Heart left ventricle (tissue), 16 donors: ENCODE data around the gene BEND6. TPM values are rescaled to one million over a fixed set of nuclear protein-coding genes. Genes with fewer than 3 reads are reported as not detected.

Source experiments
- ATAC-seq, 4 donors: fragments of 200-7000 bp; cut with Tn5 transposase; one replicate each; pipeline ENCODE4 v1.9.1; 2020 to 2022; ENCODE audit warnings: moderate library complexity in 4 of 4, mild to moderate bottlenecking in 3 of 4, moderate number of reproducible peaks in 1 of 4
- DNase-seq, 5 donors: peaks; one replicate each; pipeline ENCODE4 v3.0.0-alpha.2; 2020
- H3K27ac ChIP-seq, 12 donors: fragments of 200-600 bp; sonication (generic) in 4 of 12; one replicate each; pipeline versions ENCODE4 v1.5.0 to v1.8.0; 2016 to 2022; ENCODE audit warnings: mild to moderate bottlenecking in 2 of 12
- H3K27me3 ChIP-seq, 9 donors: fragments of 200-600 bp; sonication (generic) in 2 of 9; one replicate each; pipeline versions ENCODE4 v1.5.1 to v1.8.0; 2016 to 2022; ENCODE audit warnings: mild to moderate bottlenecking in 3 of 9
- H3K36me3 ChIP-seq, 9 donors: fragments of 200-600 bp; sonication (generic) in 2 of 9; one replicate each; pipeline versions ENCODE4 v1.5.0 to v1.8.0; 2018 to 2022; ENCODE audit warnings: mild to moderate bottlenecking in 2 of 9
- H3K4me1 ChIP-seq, 12 donors: fragments of 200-600 bp; sonication (generic) in 4 of 12; one replicate each; pipeline versions ENCODE4 v1.5.0 to v1.8.0; 2016 to 2022; ENCODE audit warnings: mild to moderate bottlenecking in 3 of 12
- H3K4me3 ChIP-seq, 12 donors: fragments of 200-600 bp; sonication (generic) in 4 of 12; one replicate each; pipeline versions ENCODE4 v1.5.0 to v1.8.0; 2017 to 2022; ENCODE audit warnings: mild to moderate bottlenecking in 9 of 12, moderate library complexity in 4 of 12
- H3K9me3 ChIP-seq, 12 donors: fragments of 200-600 bp; sonication (generic) in 4 of 12; one replicate each; pipeline versions ENCODE4 v1.5.0 to v1.8.0; 2016 to 2022; ENCODE audit warnings: mild to moderate bottlenecking in 1 of 12
- POLR2A ChIP-seq, 2 donors: fragments of 450-650 bp; IDR thresholded peaks; one replicate each; pipeline ENCODE4 v1.6.1; 2017; ENCODE audit warnings: antibody characterized with exemption in 2 of 2, mild to moderate bottlenecking in 2 of 2, moderate library complexity in 2 of 2
- WGBS, 4 donors: extraction: QIAGEN DNeasy Blood & Tissue Kit in 2 of 4; methylation state at CpG; one replicate each; pipeline versions ENCODE4 v1.1.5 to v1.1.7; 2013 to 2018; 5-methylcytosine and 5-hydroxymethylcytosine counted together
- intact Hi-C, 10 donors: fragments of 100-400 bp; cut with DNase I; formaldehyde crosslinking; loops; one replicate each; pipeline versions ENCODE4 v1.11.1 to v1.14.2; 2022
- long read RNA-seq, 3 donors: library from polyadenylated mRNA; unstranded; transcript quantifications; one replicate each; pipeline ENCODE4 v2.0.0, GENCODE V29; 2020 to 2021
- polyA plus RNA-seq, 2 donors: library from polyadenylated mRNA; stranded (reverse); fragments of 200-250 nt; gene quantifications; one replicate each; pipeline ENCODE4 v1.2.3, GENCODE V29; 2013
- total RNA-seq, 9 donors: library from RNA; depleted of rRNA in 2 of 9; stranded (reverse); fragments of >200 nt in 2 of 9; fragmentation: NEBNext Ultra II Directional in 3 of 9; extraction: Animal tissue kit (Norgen Biotek cat#: 25700) in 3 of 9; gene quantifications; one replicate each; pipeline versions ENCODE4 v1.1.0 to v1.2.4, GENCODE V29; 2016 to 2023
- TF ChIP-seq, protein P1 (sequence below), 12 donors: fragments of 200-600 bp; sonication (generic) in 4 of 12; IDR thresholded peaks; one replicate each; pipeline versions ENCODE4 v1.5.0 to v1.8.0; 2018 to 2022; ENCODE audit warnings: antibody characterized with exemption in 12 of 12, mild to moderate bottlenecking in 5 of 12
- donor health status: ischemic (EF 13 %, LVEDD 7.1; RV severe dilation, severe dysfunction).
- donor health status: healthy with polysubstance abuse.
- donor health status: DM: no; HTN: yes; CAD: no.
- donor health status: DM: no; HTN: no; CAD: no.
- donor health status: ischemic (EF 25% LVEDD 6.9; RV normal size, moderate dysfunction).
- donor health status: ischemic (EF 25% LVEDD 5.7; RV mildly dilated, moderate dysfunction).
- donor health status: healthy.
- donor health status: DM: yes; HTN: yes; CAD: no.
- donor health status: ischemic (EF 35%, LVEDD 5.7; RV mildly dilated, moderate dysfunction).
- donor health status: nonischemic (EF 11% LVEDD 7.7; RV severe dilation, severe dysfunction).
- donor health status: DM: yes; HTN: yes; CAD: no.
- donor health status: PGD.
- donor health status: ischemic (EF 29% LVEDD 5.4; RV normal size, mild dysfunction).
- donor health status: nonischemic (EF 23%, LVEDD 6.1; RV moderate dilation, normal function).

Gene BEND6, protein sequence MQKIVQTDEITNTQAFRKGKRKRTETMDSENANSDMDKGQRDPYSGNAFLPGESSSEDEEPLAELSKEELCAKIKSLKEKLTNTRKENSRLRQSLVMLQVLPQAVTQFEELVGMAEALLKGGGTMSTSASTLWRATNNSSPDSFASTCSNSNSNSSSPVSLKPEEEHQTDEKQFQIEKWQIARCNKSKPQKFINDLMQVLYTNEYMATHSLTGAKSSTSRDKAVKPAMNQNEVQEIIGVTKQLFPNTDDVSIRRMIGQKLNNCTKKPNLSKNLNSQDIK
- total RNA-seq (1 to 10 TPM in 3 of 9 donors, under 1 TPM in 5, not detected in 1; 0.25 to 2.2 (median 0.53) TPM), polyA plus RNA-seq (under 1 TPM; 0.14 to 0.19 TPM)
- long read RNA-seq, donor 1, partial matches to known transcripts = 0 of 1 reads
- long read RNA-seq, donor 1, other reads (novel, unspliced or antisense) = 0 of 1 reads
- long read RNA-seq, donor 2 = 0 reads
- long read RNA-seq, donor 3, partial matches to known transcripts = 0 of 2 reads
- long read RNA-seq, donor 3, other reads (novel, unspliced or antisense) = 0 of 2 reads

GRCh38 chr6:56954403-56955170 lies at the start of gene BEND6:
Gene BEND6 (plus strand): TSS chr6:56955107. CDS start chr6:56981811, 26,704 bp downstream.
- 0 to 1% (median 1%) methylated on average over 8 to 107 of the region's 107 CpGs for WGBS, 4 donors
- H3K36me3 ChIP-seq = no peaks in the 10 kb centered on the region
- peaks cover 0 to 22% (median 7%) of the 10 kb centered on the region in 12 donors for H3K4me1 ChIP-seq
- peak in 3 of 4 donors; percentile 62 to 82 (median 77) for ATAC-seq
- H3K27me3 ChIP-seq = peaks cover 0 to 36% (median 0%) of the 10 kb centered on the region in 9 donors
- intact Hi-C loops = loop anchor here in 5 of 10 donors (2.0 to 10.0 kb wide), 8 partner anchors 37 to 363 kb away; partner anchors contain the start of gene PRIM2 (in 2 of the 5)
- DNase-seq = peak in 4 of 5 donors; percentile 42 to 77 (median 50)
- TF ChIP-seq POLR2A (IDR thresholded peaks at IDR 0.05) = no peak
- TF ChIP-seq, protein P1, sequence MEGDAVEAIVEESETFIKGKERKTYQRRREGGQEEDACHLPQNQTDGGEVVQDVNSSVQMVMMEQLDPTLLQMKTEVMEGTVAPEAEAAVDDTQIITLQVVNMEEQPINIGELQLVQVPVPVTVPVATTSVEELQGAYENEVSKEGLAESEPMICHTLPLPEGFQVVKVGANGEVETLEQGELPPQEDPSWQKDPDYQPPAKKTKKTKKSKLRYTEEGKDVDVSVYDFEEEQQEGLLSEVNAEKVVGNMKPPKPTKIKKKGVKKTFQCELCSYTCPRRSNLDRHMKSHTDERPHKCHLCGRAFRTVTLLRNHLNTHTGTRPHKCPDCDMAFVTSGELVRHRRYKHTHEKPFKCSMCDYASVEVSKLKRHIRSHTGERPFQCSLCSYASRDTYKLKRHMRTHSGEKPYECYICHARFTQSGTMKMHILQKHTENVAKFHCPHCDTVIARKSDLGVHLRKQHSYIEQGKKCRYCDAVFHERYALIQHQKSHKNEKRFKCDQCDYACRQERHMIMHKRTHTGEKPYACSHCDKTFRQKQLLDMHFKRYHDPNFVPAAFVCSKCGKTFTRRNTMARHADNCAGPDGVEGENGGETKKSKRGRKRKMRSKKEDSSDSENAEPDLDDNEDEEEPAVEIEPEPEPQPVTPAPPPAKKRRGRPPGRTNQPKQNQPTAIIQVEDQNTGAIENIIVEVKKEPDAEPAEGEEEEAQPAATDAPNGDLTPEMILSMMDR (IDR thresholded peaks at IDR 0.05) = no peak
- peak within 1 kb of the TSS in 3 of 12 donors; percentile 31 to 57 (median 51) for H3K27ac ChIP-seq
- H3K4me3 ChIP-seq = peak within 1 kb of the TSS; percentile 32 to 85 (median 58)
- no peaks in the 10 kb centered on the region for H3K9me3 ChIP-seq

DNA sequence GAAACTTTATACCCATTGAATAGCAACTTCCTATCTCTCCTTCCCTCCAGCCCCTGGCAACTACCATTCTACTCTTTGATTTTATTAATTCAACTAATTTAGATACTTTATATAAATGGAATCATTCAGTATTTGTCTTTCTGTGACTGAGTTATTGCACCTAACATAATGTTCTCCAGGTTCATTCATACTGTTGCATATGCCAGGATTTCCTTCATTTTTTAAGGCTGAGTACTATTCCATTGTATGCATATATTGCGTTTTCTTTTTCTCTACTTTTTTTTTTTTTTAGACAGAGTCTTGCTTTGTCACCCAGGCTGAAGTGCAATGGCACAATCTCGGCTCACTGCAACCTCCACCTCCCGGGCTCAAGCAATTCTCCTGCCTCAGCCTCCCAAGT lies 49.5 kb upstream of the BEND6 start:
- no peak for TF ChIP-seq POLR2A (IDR thresholded peaks at IDR 0.05)
- TF ChIP-seq, protein P1 (IDR thresholded peaks at IDR 0.05) = no peak
- no peak overlapping the region for H3K4me3 ChIP-seq
- no peaks in the 10 kb centered on the region for H3K27me3 ChIP-seq
- no peaks in the 10 kb centered on the region for H3K9me3 ChIP-seq
- H3K4me1 ChIP-seq = peaks cover 0 to 7% (median 0%) of the 10 kb centered on the region in 12 donors
- ATAC-seq = no peak
- no peak for DNase-seq
- H3K36me3 ChIP-seq = no peaks in the 10 kb centered on the region
- intact Hi-C loops = loop anchor here in 5 of 10 donors (2.0 to 10.0 kb wide), 5 partner anchors 47 to 417 kb away; partner anchors contain the start of gene BEND6 (in 1 of the 5)
- 91 to 97% (median 94%) methylated on average over 3 of the region's 3 CpGs for whole genome bisulfite sequencing, 4 donors
- H3K27ac ChIP-seq = no peak overlapping the region

- intact Hi-C loops = loop anchor here in 3 of 10 donors (2.0 to 10.0 kb wide), 3 partner anchors 46 to 114 kb away; partner anchors contain the start of gene BEND6 (in 1 of the 3)
- no peaks in the 10 kb centered on the region for H3K9me3 ChIP-seq
- DNase-seq = no peak
- ATAC-seq = no peak
- H3K4me3 ChIP-seq = no peak overlapping the region
- TF ChIP-seq POLR2A (IDR thresholded peaks at IDR 0.05) = no peak
- TF ChIP-seq, protein P1 (IDR thresholded peaks at IDR 0.05) = no peak
- WGBS, 4 donors = 64 to 73% (median 69%) methylated on average over 3 of the region's 3 CpGs
- peaks cover 0 to 7% (median 0%) of the 10 kb centered on the region in 12 donors for H3K4me1 ChIP-seq
- H3K27ac ChIP-seq = no peak overlapping the region
- H3K27me3 ChIP-seq = no peaks in the 10 kb centered on the region
- no peaks in the 10 kb centered on the region for H3K36me3 ChIP-seq
Measured at GRCh38 chr6:56906752-56907151, 48.2 kb upstream of the BEND6 start.
